Measurements from ENCODE around the gene EYA4.

Gene EYA4

GRCh38 chr6:133315811-133316210, 74.7 kb downstream of the EYA4 start:
- no peak for TF ChIP-seq CTCF (IDR thresholded peaks at IDR 0.05; ENCODE audit: low read depth, low read length)
- H3K4me3 ChIP-seq (ENCODE audit: low read depth, low read length): no peak overlapping the region

- TF ChIP-seq CTCF (IDR thresholded peaks at IDR 0.05; ENCODE audit: low read depth, low read length): no peak
- H3K4me3 ChIP-seq (ENCODE audit: low read depth, low read length): no peak overlapping the region
These were observed 76.5 kb downstream of the EYA4 start for GRCh38 chr6:133317704-133318103.

- TF ChIP-seq CTCF (IDR thresholded peaks at IDR 0.05; ENCODE audit: low read depth, low read length): no peak
These were observed 85.4 kb downstream of the EYA4 start for GRCh38 chr6:133326584-133326983.

DNA sequence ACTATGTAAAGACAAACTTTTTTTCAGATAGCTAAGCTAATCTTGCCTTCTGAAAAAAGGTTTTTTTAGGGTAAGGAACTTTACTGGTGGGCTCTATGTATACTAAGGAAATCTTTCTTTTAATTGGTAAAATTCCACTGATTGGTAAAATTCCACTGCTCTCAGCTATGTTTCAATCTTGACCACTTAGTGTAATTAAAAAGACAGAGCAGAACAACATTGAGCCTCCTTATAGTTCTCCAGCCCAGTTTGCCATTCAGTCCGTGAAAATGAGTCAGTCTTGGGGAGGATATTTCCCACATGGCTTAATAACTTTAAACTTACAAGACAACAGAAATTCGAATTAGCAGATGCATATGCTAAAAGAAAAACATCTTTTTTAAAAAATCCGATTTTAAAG, 92.7 kb downstream of the EYA4 start:
- TF ChIP-seq CTCF (IDR thresholded peaks at IDR 0.05; ENCODE audit: low read depth, low read length): no peak
- no peak overlapping the region for H3K4me3 ChIP-seq (ENCODE audit: low read depth, low read length)

More at GRCh38 chr6:133326584-133326983, 85.4 kb downstream of the EYA4 start:
- no peak overlapping the region for H3K4me3 ChIP-seq (ENCODE audit: low read depth, low read length)

- no peak for TF ChIP-seq CTCF (IDR thresholded peaks at IDR 0.05; ENCODE audit: low read depth, low read length)
- no peak overlapping the region for H3K4me3 ChIP-seq (ENCODE audit: low read depth, low read length)
These were observed 96.2 kb downstream of the EYA4 start for GRCh38 chr6:133337308-133337707.

- no peak overlapping the region for H3K4me3 ChIP-seq (ENCODE audit: low read depth, low read length)
These were observed 98.6 kb downstream of the EYA4 start for GRCh38 chr6:133339543-133340384.

More at GRCh38 chr6:133339543-133340384, 98.6 kb downstream of the EYA4 start:
- no peak for TF ChIP-seq CTCF (IDR thresholded peaks at IDR 0.05; ENCODE audit: low read depth, low read length)

Measured in WI38 (cell line).